ENCODE results near the gene MYB. TPM values are rescaled to one million over a fixed set of nuclear protein-coding genes. Genes with fewer than 3 reads are reported as not detected.
A peak's percentile ranks its signal among the peaks of the same experiment; 100 is the strongest.

Gene MYB
- total and polyA plus RNA-seq, 2 donors (not counting 3 experiments of a cell fraction or from before 2014, with no cell fraction given): 0.14 to 0.53 TPM

GRCh38 chr6:135183002-135183531 lies 2.0 kb downstream of the MYB start:
- intact Hi-C loops (cut with micrococcal nuclease) (loop anchor here (1.0 to 5.0 kb wide), 2 partner anchors 38 to 116 kb away; no protein-coding TSS in a partner anchor), dilution Hi-C loops (cut with MboI; ENCODE audit: extremely low pct_ligation_motif_present, low sequenced_read_pairs) (no loop called here)
- CTCF ChIA-PET: interaction anchor here (0.6 to 1.5 kb wide), 5 partner anchors 35 to 1305 kb away, joined by 3 to 9 read pairs (median 4); no protein-coding TSS in a partner anchor
- peaks cover 25 to 32% of the 10 kb centered on the region in 2 experiments for H3K27me3 ChIP-seq (ENCODE audit: control insufficient read depth in 2 of 2, insufficient read depth in 2 of 2, low read length in 2 of 2)
- FAIRE-seq (peak; percentile 50), DNase-seq (ENCODE audit: low read depth, low spot score) (no peak)
- no peaks in the 10 kb centered on the region for H4K20me1 ChIP-seq (replicated peaks; ENCODE audit: control insufficient read depth, extremely low read depth, insufficient read depth, low read length)
- H3K9me3 ChIP-seq (replicated peaks; ENCODE audit: control insufficient read depth, insufficient read depth, low read length): no peaks in the 10 kb centered on the region
- no peaks in the 10 kb centered on the region for H3K9me1 ChIP-seq (replicated peaks; ENCODE audit: control insufficient read depth, extremely low read depth, insufficient read depth, low read length)
- H3K9ac ChIP-seq (replicated peaks; ENCODE audit: extremely low read depth, insufficient read depth, low read length): no peak overlapping the region
- POLR2A ChIA-PET: no interaction called here
- TF ChIP-seq FOS (IDR thresholded peaks at IDR 0.05; ENCODE audit: borderline replicate concordance, insufficient read depth, low read length) (no peak), EZH2 (IDR thresholded peaks at IDR 0.05; ENCODE audit: borderline replicate concordance, low read depth, low read length, severe bottlenecking) (peak; percentile 87)
- no peaks in the 10 kb centered on the region for H3K36me3 ChIP-seq (ENCODE audit: control insufficient read depth in 2 of 2, extremely low read depth in 1 of 2, insufficient read depth in 2 of 2, low read length in 2 of 2)
- H3K4me3 ChIP-seq (replicated peaks in 1 of 3; ENCODE audit: insufficient read depth in 1 of 3, low read depth in 1 of 3, low read length in 3 of 3): peak overlapping the region in 2 of 3 experiments; percentile 25 to 81
- no peak overlapping the region for H3K27ac ChIP-seq (ENCODE audit: insufficient read depth, low read depth, low read length)
- H2AFZ ChIP-seq (ENCODE audit: low read depth, low read length): peak overlapping the region; percentile 15
- H3K4me2 ChIP-seq (ENCODE audit: insufficient read depth, low read length): peak overlapping the region; percentile 72
- H3K79me2 ChIP-seq (ENCODE audit: control insufficient read depth, insufficient read depth, low read length): no peaks in the 10 kb centered on the region
- H3K4me1 ChIP-seq (ENCODE audit: control insufficient read depth, extremely low read depth, insufficient read depth, low read length): peaks cover 27% of the 10 kb centered on the region
- no TSS peak for BruUV-seq (replicated peaks)

- TF ChIP-seq CTCF (IDR thresholded peaks at IDR 0.05; ENCODE audit: extremely low read depth in 1 of 2, insufficient read depth in 1 of 2, low read depth in 1 of 2, low read length in 2 of 2) (peak; percentile 53), POLR2A (IDR thresholded peaks at IDR 0.05; ENCODE audit: low read depth, low read length) (no peak), EZH2 (IDR thresholded peaks at IDR 0.05; ENCODE audit: borderline replicate concordance, low read depth, low read length, severe bottlenecking) (peak; percentile 13)
- Histone ChIP-seq H3K36me3 (ENCODE audit: control insufficient read depth in 2 of 2, extremely low read depth in 1 of 2, insufficient read depth in 2 of 2, low read length in 2 of 2) (no peaks in the 10 kb centered on the region), H2AFZ (ENCODE audit: low read depth, low read length) (peak overlapping the region; percentile 15), H3K79me2 (ENCODE audit: control insufficient read depth, insufficient read depth, low read length) (no peaks in the 10 kb centered on the region), H3K27me3 (ENCODE audit: control insufficient read depth in 2 of 2, insufficient read depth in 2 of 2, low read length in 2 of 2) (peaks cover 25 to 32% of the 10 kb centered on the region in 2 experiments), H3K4me3 (replicated peaks in 1 of 3; ENCODE audit: insufficient read depth in 1 of 3, low read depth in 1 of 3, low read length in 3 of 3) (no peak overlapping the region), H3K9ac (replicated peaks; ENCODE audit: extremely low read depth, insufficient read depth, low read length) (no peak overlapping the region), H3K4me2 (ENCODE audit: insufficient read depth, low read length) (peak overlapping the region; percentile 72), H3K9me3 (replicated peaks; ENCODE audit: control insufficient read depth, insufficient read depth, low read length) (no peaks in the 10 kb centered on the region), H3K4me1 (ENCODE audit: control insufficient read depth, extremely low read depth, insufficient read depth, low read length) (peaks cover 27% of the 10 kb centered on the region), H3K27ac (ENCODE audit: insufficient read depth, low read depth, low read length) (no peak overlapping the region), H4K20me1 (replicated peaks; ENCODE audit: control insufficient read depth, extremely low read depth, insufficient read depth, low read length) (no peaks in the 10 kb centered on the region), H3K9me1 (replicated peaks; ENCODE audit: control insufficient read depth, extremely low read depth, insufficient read depth, low read length) (no peaks in the 10 kb centered on the region)
- CTCF ChIA-PET: interaction anchor here (0.6 to 1.5 kb wide), 7 partner anchors 21 to 1086 kb away, joined by 3 to 9 read pairs (median 4); no protein-coding TSS in a partner anchor
- POLR2A ChIA-PET: no interaction called here
- dilution Hi-C loops (cut with MboI; ENCODE audit: extremely low pct_ligation_motif_present, low sequenced_read_pairs): no loop called here
- intact Hi-C loops (cut with micrococcal nuclease): loop anchor here (1.0 to 5.0 kb wide), 3 partner anchors 38 to 129 kb away; partner anchors contain the start of gene HBS1L
- peak; percentile 35 for DNase-seq (ENCODE audit: low read depth, low spot score)
- peak; percentile 86 for FAIRE-seq
- BruUV-seq (replicated peaks): no TSS peak
These were observed 2.7 kb downstream of the MYB start for GRCh38 chr6:135183532-135184440.

All from endothelial cell of umbilical vein (primary cell).